G401 (cell line): Measurements from ENCODE around the gene MS4A6E. TPM values are rescaled to one million over a fixed set of nuclear protein-coding genes. Genes with fewer than 3 reads are reported as not detected.
A peak's percentile ranks its signal among the peaks of the same experiment; 100 is the strongest.
"Not testable (repeated sequence)": the region's sequence is repeated elsewhere in the genome, so short reads cannot be mapped to it uniquely, and the experiment has no call there.

Experiments
- DNase-seq: peaks from one replicate; pipeline ENCODE4 v3.0.0-alpha.2; 2015; ENCODE audit warnings: low spot score
- in situ Hi-C: cut with HindIII; loops from 2 replicates; pipeline ENCODE4 v1.10.0; 2016; ENCODE audit warnings: low sequenced_read_pairs, mixed read lengths
- total RNA-seq: library from RNA; depleted of rRNA; stranded (reverse); fragments of >200 nt; shearing (Covaris generic); gene quantifications from 2 replicates; pipeline ENCODE4 v1.2.3, GENCODE V29; 2014

MS4A6E gene
- total RNA-seq, 1 experiment from 2014 or later, result not detected

DNA sequence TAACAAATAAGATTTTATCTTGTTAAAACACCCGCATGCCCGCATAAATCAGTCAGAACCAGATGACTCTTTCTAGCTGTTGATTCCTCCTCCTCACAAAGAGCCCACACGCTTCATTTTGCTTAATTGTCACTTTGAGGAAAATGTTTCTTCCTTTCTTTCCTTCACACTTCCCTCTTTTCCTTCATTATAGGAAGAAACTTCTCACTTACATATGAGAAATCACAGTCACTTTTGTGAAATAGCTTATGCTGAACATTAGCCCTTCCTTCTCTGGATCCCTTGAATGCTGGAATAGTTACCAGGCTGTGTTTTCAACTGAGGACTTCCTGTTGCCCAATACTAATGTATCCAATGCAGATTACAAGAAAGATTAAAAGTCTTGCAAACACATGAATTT is 5.8 kb downstream of the MS4A6E start:
- no peak for DNase-seq
- in situ Hi-C loops, result no loop called here

DNA sequence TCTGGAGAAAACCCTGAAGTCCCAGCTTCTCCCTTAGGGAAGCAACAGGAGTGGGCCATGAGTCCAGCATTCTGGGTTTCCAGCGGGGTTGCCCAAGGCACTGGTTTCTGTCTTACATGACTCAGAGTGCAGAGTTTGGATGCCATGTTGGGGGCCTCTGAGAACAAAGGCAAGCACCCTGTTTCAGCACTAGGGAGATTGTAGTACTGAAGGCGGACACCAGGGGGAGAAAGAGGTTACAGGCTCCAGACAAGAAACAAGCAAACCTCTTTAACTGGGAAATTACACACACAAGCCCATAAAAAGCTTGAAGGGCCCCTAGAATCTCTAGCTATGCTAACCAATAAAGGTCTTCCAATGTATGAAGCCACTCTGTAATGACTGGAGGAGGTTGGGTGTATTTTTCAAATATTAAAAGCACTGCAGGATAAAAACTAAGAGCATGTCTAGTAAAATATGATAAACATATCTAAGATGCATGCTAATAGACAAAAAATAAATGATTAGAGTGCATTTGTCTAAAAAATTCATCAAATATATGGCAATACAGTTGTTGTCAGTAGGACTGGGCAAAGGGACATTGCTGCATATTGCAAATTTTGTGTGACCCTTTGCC is 7.1 kb downstream of the MS4A6E start:
- peak; percentile 52 for DNase-seq
- in situ Hi-C loops, result no loop called here

DNA sequence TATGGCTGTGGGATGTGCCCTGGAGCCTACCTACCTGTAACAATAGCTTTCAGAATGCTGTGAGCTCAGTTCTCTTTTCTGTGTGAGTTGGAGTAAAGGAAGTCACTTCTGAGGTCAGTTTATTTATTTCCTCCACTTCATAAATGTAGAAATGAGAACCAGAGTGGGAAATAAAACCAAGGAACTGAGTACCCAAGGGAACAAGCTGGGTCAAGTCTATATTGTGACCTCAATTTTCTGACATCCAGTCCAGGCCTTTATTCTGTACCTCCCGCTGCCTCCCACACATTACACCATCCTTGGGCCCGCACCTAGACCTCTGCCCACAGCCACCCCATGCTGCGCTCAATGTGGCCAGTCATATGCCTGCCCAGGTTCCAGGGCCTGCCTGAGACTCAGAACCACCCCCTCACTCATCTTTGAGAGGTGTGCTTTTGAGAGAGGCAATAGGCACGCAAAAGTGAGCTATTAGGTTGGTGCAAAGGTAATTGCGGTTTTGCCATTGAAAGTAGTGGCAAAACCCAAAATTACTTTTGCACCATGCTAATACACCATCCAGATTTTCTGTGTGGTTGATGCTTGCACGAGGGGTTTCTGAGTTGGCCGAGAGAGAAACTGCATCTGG is 9.8 kb downstream of the MS4A6E start:
- in situ Hi-C loops, result no loop called here
- DNase-seq, result no peak

DNA sequence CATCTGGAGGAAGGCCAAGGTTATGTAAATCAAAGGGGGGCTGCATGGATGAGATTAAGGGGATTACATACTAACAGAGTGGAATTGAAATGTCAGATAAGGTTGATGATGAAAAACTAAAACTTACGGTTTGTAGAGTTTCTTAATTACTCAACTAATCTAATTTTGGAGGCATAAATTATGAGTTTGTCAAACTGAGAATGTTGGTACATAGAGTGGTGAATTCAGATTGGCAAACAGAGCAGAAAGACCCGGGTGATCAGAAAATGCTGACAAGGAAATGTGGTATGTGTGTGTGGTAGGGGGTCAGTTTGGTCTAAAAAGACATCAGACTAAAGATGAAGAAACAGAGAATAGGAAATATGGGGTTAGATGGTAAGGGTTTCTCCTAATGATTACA is 11.0 kb downstream of the MS4A6E start:
- DNase-seq, result no peak
- in situ Hi-C loops, result no loop called here

DNA sequence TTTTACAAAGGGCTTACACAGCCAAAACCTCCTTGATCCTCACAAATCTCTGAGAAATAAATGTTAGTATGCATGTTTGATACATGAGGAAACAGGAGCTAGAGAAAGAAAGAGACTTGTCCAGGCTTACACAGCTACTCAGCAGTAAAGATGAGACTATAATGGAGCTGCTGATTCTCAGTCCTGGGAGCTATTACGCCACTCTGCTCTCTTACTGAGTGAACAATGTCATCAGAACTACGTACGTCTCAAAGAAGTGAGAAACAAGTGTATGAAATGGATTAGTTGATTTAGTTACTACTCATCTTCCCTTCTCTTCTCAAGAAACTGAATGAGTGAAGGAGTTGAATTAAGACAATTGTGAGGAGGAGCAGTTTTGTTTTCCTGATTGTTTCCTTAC is 12.3 kb downstream of the MS4A6E start:
- no peak for DNase-seq
- in situ Hi-C loops, result no loop called here

DNA sequence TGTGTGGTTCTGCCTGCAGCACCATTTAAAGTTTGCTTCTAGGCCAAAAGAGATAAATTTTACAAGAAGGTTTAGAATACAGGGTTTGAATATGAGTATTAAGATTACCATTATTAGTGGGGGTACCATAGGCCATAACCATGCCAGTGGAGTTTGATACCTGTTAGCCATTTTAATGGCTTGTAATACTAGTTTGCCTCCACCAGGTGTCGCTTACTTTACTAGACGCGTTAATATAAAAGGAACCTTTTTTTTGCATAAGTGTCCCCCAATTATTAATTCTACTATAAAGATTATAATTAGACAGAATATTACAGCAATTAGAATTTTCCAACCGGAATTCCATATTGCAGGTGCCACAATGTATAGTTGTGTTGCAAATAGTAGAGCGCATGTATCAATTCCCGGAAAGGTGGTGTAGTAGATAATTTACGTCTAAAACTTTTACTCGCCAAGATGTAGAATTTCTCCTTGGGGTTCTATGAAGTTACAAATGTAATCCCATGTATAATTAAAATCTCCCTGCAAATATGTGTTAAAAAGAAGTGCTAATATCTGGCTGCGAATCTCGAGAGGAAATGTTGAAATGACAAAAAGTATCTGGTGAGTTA is 16.1 kb downstream of the MS4A6E start:
- no peak for DNase-seq
- in situ Hi-C loops, result no loop called here

DNA sequence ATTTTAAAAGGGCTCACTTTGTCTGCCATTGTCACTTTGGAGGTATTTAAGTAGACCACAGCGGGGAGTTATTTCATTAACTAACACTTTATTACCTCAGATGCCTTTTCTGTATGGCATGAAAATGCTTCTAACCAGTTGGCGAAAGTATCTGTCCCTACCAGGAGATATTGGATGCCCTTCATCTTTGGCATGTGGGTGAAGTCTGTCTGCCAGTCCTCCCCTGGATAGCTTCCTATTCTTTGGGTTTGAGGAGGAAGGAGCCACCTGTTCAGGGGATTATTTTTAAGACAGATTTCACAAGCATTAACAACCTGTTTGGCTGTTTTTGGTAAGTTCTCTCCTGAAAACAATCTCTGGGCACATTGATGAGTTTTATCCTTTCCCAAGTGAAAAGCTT is 17.1 kb downstream of the MS4A6E start:
- DNase-seq, result peak; percentile 87
- in situ Hi-C loops, result no loop called here

DNA sequence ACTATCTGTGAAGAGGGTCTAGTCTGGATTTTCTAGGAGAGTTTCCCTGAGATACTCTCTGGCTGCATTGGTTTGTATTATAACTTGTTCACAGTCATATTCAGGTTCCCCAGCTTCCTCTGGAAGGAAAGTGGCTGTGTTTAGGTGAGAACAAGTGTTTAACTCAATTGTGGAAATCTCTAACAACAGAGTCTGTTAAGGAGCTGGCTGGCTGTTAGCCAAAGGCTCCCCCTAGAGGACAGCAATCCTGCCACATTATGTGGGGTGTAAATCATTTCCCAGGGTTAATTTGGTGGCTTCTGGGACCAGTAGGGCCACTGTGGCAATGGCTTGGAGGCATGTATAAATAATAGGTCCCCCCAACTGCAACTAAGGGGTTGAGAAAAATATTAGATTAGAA is 18.4 kb downstream of the MS4A6E start:
- peak; percentile 29 for DNase-seq
- in situ Hi-C loops, result no loop called here

DNA sequence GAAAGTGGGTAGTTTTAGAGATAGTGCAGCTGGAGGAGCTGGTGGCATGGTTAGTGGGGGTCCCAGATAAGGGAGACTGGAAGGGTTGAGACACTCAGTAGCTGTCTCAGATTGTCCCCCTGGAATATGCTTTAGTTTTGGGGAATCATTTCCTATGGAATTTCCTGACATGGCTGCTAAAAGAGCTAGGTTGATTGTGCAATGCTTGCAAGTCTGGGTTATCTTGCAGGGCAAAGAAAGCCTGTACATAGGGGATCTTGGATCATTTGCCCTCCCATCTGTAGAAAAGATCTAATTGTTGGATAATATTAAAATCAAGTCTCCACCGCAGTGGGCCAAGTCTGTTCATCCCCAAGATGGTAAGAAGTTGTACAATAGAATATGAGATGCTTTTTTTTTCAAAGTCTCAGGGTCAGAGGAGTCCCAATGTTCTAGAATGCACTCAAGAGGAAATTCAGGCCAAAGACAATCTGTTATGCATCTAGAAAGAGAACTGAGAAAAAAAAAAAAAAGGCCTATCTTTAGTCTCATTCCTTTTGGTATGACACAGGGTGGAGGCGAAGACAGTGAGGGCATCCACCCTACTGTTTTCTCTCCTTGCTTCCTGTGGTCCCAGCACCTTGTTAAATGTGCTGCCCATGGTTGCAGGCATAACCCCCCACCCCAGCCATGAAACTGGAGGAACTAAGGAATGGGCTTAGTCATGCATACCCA is 20.2 kb downstream of the MS4A6E start:
- in situ Hi-C loops, result no loop called here
- no peak for DNase-seq

DNA sequence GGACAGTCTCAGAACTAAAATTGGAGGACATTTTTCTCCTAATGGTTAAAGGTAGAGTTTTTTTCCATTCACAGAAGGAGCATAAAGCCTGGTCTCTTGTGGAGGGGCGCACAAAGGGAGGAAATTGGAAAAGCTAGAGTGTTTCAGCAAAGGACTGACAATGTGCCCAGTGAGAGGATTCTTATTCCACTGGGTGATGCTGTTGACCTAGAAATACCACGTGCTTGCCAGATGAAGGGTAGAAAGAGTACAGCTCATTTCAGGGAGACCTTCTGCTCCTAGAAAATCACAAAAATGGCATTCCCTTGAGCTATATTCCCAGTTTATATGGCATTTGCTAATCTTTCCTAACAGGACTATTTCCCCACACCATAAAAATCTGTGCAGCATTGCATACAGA is 21.1 kb downstream of the MS4A6E start:
- in situ Hi-C loops, result no loop called here
- DNase-seq, result peak; percentile 42

DNA sequence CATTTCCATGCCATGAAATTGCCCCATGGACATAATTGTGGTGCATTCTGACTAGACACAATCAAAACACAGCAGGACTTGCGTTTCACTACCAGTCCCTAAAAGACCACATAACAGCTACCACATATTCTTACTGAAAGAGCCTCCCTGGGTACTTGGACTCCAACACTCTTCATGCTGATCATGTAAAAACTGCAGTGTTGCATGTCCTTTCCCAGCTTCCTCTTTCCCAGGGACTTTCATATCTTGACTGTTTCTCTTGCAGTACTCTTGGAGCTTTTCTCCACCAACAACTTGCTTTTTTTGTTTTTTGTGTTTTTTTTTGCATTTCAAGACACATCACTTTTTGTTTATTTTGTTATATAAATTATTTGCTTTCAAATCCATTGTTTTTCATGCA is 22.9 kb downstream of the MS4A6E start:
- in situ Hi-C loops, result no loop called here
- DNase-seq, result no peak

DNA sequence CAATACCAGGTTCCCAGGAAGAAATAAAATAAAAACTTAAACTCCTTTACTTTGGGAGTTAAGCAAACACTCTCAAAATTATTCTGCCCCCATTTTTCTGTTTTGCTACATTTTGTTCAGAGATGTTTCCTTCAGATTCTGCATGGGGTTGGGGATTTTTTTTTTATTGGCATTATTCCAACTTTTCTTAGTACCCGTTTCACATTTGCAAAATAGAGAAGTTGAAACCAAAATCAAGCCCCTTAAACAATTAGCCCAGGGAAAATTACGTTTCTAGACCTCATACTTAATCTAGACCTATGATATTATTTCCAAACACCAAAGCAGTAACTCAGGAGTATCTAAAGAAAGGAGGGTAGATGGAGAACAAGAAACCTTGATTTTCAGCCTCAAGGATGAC is 30.7 kb downstream of the MS4A6E start:
- in situ Hi-C loops, result no loop called here
- no peak for DNase-seq

DNA sequence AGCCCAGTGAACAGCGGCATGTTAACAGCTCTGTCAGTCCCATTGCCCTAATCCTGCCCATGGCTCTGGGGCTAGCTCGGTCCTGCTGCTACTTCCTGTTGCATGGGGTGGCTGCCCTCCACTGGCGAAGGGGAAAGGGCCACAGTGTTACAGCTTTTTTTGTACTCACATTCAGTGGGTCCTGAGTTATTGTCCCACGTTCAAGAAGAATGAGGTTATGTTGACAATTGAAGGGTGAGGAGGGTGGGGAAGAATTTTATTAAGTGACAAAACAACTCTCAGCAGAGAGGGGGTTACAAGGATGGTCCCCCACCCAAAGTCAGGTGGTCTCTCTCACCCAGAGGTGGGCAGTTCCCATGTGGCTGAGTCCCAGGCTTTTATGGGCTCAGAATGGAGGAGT is 33.6 kb downstream of the MS4A6E start:
- in situ Hi-C loops, result no loop called here
- DNase-seq, result no peak

DNA sequence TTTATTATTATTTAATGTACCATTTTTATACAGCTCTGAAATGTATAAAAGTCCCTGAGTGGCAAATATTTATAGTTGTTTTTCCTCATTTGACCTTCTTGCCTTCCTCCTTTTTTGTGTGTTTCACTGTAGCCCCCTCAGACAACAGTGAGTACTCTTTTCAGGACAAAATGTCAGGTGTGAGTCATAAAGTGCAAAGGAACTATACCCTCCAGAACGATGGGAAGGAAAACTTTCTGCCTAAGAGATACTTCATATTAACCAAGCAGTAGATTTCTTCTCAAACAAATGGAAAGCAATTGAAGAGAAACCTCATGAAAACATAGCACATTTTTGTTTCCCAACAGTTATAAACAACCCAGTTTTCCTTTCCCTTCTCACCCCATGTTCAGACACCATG is 35.2 kb downstream of the MS4A6E start:
- DNase-seq, result no peak
- in situ Hi-C loops, result no loop called here

DNA sequence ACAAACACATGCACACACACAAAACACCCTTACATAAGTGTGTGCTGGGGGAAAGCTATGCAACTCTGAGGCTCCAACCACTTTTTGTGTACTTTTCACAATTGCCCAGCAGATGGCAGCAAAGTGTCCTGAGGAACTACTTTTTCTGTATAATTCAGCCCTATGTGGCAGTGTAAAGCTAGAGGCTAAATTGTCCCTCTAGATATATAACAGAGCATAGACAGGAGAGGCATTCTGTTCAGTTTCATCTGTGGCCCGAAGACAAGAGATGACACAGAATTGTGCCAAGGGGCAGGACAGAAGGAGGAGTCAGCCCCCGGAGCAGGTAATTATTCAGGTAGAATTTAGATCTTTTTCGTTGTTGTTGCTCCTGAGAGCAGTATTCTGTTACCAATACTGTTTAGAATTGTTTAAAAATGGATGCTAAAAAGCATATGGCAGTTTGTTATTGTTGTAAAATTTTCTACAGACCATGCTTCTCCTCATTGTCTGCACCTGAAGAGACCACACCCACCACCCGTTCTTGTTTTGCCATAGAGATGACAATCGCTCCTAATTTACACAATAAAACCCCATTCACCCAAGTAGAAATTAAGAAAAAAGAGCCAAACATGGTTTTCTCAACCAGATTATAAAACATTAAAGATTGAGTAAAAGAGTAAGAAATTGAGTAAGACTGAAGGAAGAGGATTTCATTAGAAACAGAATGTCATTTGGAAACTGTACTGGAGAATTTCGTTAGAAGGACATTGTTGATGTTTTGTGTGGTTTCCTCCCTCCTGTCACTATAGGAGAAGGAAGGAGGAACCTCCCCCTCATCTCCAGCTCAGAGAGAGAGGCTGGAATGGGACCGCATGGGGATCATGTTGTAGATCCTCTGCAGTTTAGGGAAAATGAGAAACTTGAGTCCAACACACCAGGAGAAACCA is 36.8 kb downstream of the MS4A6E start:
- in situ Hi-C loops, result no loop called here
- DNase-seq, result peak; percentile 59

DNA sequence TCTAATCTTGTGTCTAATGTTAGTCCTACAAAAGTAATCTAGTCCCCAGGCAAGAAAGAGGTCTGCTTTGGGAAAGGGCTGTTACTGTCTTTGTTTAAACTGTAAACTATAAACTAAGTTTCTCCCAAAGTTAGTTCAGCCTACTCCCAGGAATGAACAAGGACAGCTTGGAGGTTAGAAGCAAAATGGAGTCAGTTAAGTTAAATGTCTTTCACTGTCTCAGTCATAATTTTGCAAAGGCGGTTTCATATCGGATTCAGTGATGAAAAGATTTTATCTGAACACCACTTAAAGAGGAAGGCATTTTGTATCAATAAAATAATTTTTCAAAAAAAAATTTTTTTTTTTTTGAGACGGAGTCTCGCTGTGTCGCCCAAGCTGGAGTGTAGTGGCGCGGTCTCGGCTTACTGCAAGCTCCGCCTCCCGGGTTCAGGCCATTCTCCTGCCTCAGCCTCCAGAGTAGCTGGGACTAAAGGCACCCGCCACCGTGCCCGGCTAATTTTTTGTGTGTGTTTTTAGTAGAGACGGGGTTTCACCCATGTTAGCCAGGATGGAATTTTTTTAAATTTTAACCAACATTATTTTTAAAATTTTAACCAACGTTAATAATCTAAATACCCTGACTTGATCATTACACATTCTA is 39.3 kb downstream of the MS4A6E start:
- in situ Hi-C loops, result not testable (repeated sequence)

DNA sequence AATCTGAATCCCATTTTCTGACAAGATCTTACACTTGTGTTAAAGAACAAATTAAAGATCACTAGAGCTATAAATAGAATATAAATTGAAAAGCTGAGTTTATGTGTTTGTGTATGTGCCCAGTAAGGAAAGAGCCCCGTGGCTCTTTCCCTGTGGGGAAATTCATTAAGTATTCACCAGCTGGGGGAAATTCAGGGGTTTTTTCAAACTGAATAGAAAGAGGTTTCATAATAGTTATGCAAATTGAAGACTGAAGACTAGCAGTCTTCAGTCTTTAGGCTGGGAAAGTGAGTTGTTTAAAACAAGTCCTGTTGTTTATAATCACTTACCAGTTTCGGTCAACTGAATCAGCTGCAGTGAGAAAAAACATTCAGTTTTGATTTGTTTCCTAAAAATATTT is 40.0 kb downstream of the MS4A6E start:
- DNase-seq, result no peak
- in situ Hi-C loops, result no loop called here

More for the DNA sequence above, 39.3 kb downstream of the MS4A6E start:
- DNase-seq, result not testable (repeated sequence)

DNA sequence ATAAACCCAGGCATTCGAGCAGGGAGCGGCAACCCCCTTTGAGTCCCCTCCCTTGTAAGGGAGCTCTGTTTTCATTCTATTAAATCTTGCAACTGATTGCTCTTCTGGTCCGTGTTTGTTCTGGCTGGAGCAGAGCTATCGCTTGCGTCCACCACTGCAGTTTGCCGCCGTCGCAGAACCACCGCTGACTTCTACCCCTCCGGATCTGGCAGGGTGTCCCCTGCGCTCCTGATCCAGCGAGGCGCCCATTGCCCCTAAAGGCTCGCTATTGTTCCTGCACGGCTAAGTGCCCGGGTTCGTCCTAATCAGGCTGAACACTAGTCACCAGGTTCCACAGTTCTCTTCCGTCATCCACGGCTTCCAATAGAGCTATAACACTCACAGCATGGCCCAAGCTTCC is 40.8 kb downstream of the MS4A6E start:
- no peak for DNase-seq
- in situ Hi-C loops, result no loop called here

DNA sequence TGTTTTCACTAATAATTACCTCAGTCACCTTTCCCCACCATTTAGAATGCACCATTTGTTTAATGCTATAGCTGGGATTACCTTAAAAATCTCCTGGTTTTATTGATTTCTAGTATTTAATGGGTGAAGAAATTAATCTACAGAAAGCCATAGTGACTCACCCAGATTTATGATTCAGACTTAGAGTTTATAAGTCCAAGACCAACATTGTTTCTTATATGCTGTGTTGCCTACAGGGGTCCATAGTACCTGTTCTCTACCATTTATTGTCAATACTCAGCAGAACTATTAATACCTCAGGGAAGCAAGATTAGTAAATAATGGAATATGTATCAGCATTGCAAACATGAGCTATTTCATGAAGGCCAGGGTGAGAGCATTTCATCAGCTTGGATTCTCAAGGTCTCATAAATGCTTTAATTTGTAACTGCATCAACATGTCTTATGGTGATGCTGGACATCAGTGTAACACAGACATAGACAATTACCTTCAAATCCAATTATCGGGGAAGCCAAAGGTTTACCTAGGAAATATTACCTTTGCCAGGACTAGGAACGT is 43.3 kb downstream of the MS4A6E start:
- DNase-seq, result no peak
- in situ Hi-C loops, result no loop called here
